ENCODE measurements around the gene HIGD2B. TPM values are rescaled to one million over a fixed set of nuclear protein-coding genes. Genes with fewer than 3 reads are reported as not detected.

Gene HIGD2B
- polyA plus RNA-seq (2013, experiment 1 of 2): not detected
- not detected for polyA plus RNA-seq (2013, experiment 2 of 2)

GRCh38 chr15:72685925-72686794 lies at the start of gene HIGD2B, which contains the start of gene BBS4:
Gene HIGD2B (minus strand): TSS chr15:72686182. CDS start chr15:72676374, 9,808 bp downstream.
Gene BBS4 (plus strand): TSS chr15:72686207. CDS start chr15:72686228, 21 bp downstream.
- Histone ChIP-seq H2AK5ac (ENCODE audit: low read length, severe bottlenecking) (no peak within 1 kb of the TSS), H3K79me1 (replicated peaks; ENCODE audit: low read length, poor library complexity, severe bottlenecking) (peaks cover 9% of the 10 kb centered on the region), H4K91ac (ENCODE audit: low read length) (peak within 1 kb of the TSS; percentile 61), H2BK12ac (ENCODE audit: low read length in 2 of 2) (no peak within 1 kb of the TSS), H2BK5ac (ENCODE audit: low read depth, low read length, poor library complexity, severe bottlenecking) (no peak within 1 kb of the TSS), H3K4me1 (ENCODE audit: control insufficient read depth, insufficient read depth, low read depth, low read length) (peaks cover 1% of the 10 kb centered on the region), H3K4ac (ENCODE audit: low read depth in 1 of 2, low read length in 2 of 2) (peak within 1 kb of the TSS; percentile 47 to 62), H2AFZ (ENCODE audit: low read depth, low read length) (peak within 1 kb of the TSS; percentile 90), H4K8ac (ENCODE audit: low read length) (peak within 1 kb of the TSS; percentile 97), H3K9ac (ENCODE audit: low read length) (peak within 1 kb of the TSS; percentile 96), H2BK15ac (ENCODE audit: low read depth, poor library complexity, severe bottlenecking) (peak within 1 kb of the TSS; percentile 94), H3K4me2 (ENCODE audit: low read length, poor library complexity, severe bottlenecking) (peak within 1 kb of the TSS; percentile 85), H3K27me3 (ENCODE audit: control insufficient read depth in 1 of 2, insufficient read depth in 1 of 2, low read length in 2 of 2) (peaks cover 0 to under 1% of the 10 kb centered on the region in 2 experiments), H3K27ac (ENCODE audit: low read length, poor library complexity, severe bottlenecking) (peak within 1 kb of the TSS; percentile 92), H2BK120ac (ENCODE audit: low read depth, low read length) (peak within 1 kb of the TSS; percentile 84), H3K9me3 (ENCODE audit: control insufficient read depth, low read length) (no peaks in the 10 kb centered on the region), H3K36me3 (ENCODE audit: control insufficient read depth in 1 of 2, insufficient read depth in 2 of 2, low read depth in 1 of 2, low read length in 2 of 2) (no peaks in the 10 kb centered on the region), H3K14ac (ENCODE audit: low read length in 2 of 2) (no peak within 1 kb of the TSS), H3K18ac (ENCODE audit: low read depth in 1 of 2, low read length in 2 of 2) (peak within 1 kb of the TSS; percentile 92 to 99), H3K23ac (ENCODE audit: low read length in 2 of 2) (no peak within 1 kb of the TSS), H3K4me3 (ENCODE audit: insufficient read depth in 1 of 2, low read depth in 1 of 2, low read length in 2 of 2) (peak within 1 kb of the TSS; percentile 62 to 94)
- peak; percentile 93 for DNase-seq
- under 1% methylated on average over 49 of the region's 49 CpGs for WGBS

DNA sequence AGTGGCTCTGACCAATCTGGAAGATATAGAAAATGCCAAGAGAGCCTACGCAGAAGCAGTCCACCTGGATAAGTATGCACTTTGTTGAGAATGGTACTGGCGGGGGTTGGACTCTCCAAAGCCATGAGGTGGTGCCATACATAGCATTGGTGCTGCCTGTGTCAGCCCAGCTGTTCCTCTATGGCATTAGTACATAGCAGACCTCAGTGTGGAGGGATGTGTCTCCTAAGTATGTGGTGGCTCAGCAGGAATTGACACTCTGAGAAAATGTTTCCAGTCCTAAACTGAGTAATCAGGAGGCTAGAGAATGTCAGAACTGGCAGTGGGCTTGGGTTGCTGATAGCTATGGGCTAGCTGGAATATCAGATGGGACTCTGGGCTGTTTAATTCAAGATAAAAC lies 49.1 kb upstream of the HIGD2B start:
- 95% methylated on average over 2 of the region's 2 CpGs for WGBS

DNA sequence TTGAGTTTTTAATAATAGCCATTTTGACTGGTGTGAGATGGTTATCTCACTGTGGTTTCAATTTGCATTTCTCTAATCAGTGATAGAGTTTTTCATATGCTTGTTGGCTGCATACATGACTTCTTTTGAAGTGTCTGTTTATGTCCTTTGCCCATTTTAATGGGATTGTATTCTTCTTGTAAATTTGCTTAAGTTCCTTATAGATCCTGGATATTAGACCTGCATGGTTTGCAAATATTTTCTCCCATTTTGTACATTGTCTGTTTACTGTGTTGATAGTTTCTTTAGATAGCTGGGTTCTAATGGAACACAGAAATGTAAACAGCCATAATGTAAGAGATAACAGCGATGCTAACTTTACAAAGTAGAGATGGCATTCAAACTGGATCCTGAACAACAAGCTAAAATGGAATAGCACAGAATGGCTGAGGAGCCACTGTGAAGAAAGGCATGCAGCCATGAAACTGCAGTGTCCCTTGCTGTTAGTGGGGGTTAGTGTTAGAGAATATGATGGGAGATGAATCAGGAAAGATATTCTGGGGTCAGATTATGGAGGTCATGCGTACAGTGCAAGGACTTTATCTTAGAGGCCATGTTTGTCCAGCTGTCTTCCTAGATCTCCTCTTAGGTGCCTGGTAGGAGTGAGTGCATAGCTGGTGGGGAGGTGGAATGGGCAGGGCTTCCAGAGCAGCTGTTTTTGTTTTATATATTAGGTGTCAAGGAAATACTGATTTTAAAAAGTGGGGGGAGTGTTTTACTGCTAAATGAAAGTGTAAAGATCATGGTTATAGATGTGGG lies 48.2 kb upstream of the HIGD2B start:
- H3K9me3 ChIP-seq (ENCODE audit: control insufficient read depth, low read length): no peaks in the 10 kb centered on the region
- no peak overlapping the region for H3K9ac ChIP-seq (ENCODE audit: low read length)
- no peaks in the 10 kb centered on the region for H3K4me1 ChIP-seq (ENCODE audit: control insufficient read depth, insufficient read depth, low read depth, low read length)
- 79% methylated on average over 2 of the region's 2 CpGs for WGBS
- H3K36me3 ChIP-seq (ENCODE audit: control insufficient read depth in 1 of 2, insufficient read depth in 2 of 2, low read depth in 1 of 2, low read length in 2 of 2): peaks cover 22 to 88% of the 10 kb centered on the region in 2 experiments
- no peak overlapping the region for H3K27ac ChIP-seq (ENCODE audit: low read length, poor library complexity, severe bottlenecking)
- H3K14ac ChIP-seq (ENCODE audit: low read length in 2 of 2): no peak overlapping the region
- no peak overlapping the region for H2BK12ac ChIP-seq (ENCODE audit: low read length in 2 of 2)
- H3K4me2 ChIP-seq (ENCODE audit: low read length, poor library complexity, severe bottlenecking): no peak overlapping the region
- no peak overlapping the region for H2AFZ ChIP-seq (ENCODE audit: low read depth, low read length)
- no peak overlapping the region for H3K4ac ChIP-seq (ENCODE audit: low read depth in 1 of 2, low read length in 2 of 2)
- no peak overlapping the region for H3K18ac ChIP-seq (ENCODE audit: low read depth in 1 of 2, low read length in 2 of 2)
- H4K91ac ChIP-seq (ENCODE audit: low read length): no peak overlapping the region
- H3K23ac ChIP-seq (ENCODE audit: low read length in 2 of 2): no peak overlapping the region
- peak; percentile 24 for DNase-seq
- no peak overlapping the region for H2AK5ac ChIP-seq (ENCODE audit: low read length, severe bottlenecking)
- no peaks in the 10 kb centered on the region for H3K27me3 ChIP-seq (ENCODE audit: control insufficient read depth in 1 of 2, insufficient read depth in 1 of 2, low read length in 2 of 2)
- H2BK120ac ChIP-seq (ENCODE audit: low read depth, low read length): no peak overlapping the region
- H3K79me1 ChIP-seq (replicated peaks; ENCODE audit: low read length, poor library complexity, severe bottlenecking): peaks cover 12% of the 10 kb centered on the region
- H4K8ac ChIP-seq (ENCODE audit: low read length): no peak overlapping the region
- H2BK5ac ChIP-seq (ENCODE audit: low read depth, low read length, poor library complexity, severe bottlenecking): no peak overlapping the region
- no peak overlapping the region for H2BK15ac ChIP-seq (ENCODE audit: low read depth, poor library complexity, severe bottlenecking)
- no peak overlapping the region for H3K4me3 ChIP-seq (ENCODE audit: insufficient read depth in 1 of 2, low read depth in 1 of 2, low read length in 2 of 2)

More for the DNA sequence above, 49.1 kb upstream of the HIGD2B start:
- H3K9ac ChIP-seq (ENCODE audit: low read length): no peak overlapping the region
- H3K4me3 ChIP-seq (ENCODE audit: insufficient read depth in 1 of 2, low read depth in 1 of 2, low read length in 2 of 2): no peak overlapping the region
- H3K36me3 ChIP-seq (ENCODE audit: control insufficient read depth in 1 of 2, insufficient read depth in 2 of 2, low read depth in 1 of 2, low read length in 2 of 2): peaks cover 23 to 95% of the 10 kb centered on the region in 2 experiments
- no peak overlapping the region for H3K23ac ChIP-seq (ENCODE audit: low read length in 2 of 2)
- no peak overlapping the region for H4K91ac ChIP-seq (ENCODE audit: low read length)
- no peak overlapping the region for H2AK5ac ChIP-seq (ENCODE audit: low read length, severe bottlenecking)
- H3K18ac ChIP-seq (ENCODE audit: low read depth in 1 of 2, low read length in 2 of 2): no peak overlapping the region
- no peak overlapping the region for H3K27ac ChIP-seq (ENCODE audit: low read length, poor library complexity, severe bottlenecking)
- no peaks in the 10 kb centered on the region for H3K4me1 ChIP-seq (ENCODE audit: control insufficient read depth, insufficient read depth, low read depth, low read length)
- no peak overlapping the region for H2BK15ac ChIP-seq (ENCODE audit: low read depth, poor library complexity, severe bottlenecking)
- H2BK120ac ChIP-seq (ENCODE audit: low read depth, low read length): no peak overlapping the region
- no peak overlapping the region for H3K4me2 ChIP-seq (ENCODE audit: low read length, poor library complexity, severe bottlenecking)
- H4K8ac ChIP-seq (ENCODE audit: low read length): no peak overlapping the region
- no peak overlapping the region for H2AFZ ChIP-seq (ENCODE audit: low read depth, low read length)
- no peaks in the 10 kb centered on the region for H3K27me3 ChIP-seq (ENCODE audit: control insufficient read depth in 1 of 2, insufficient read depth in 1 of 2, low read length in 2 of 2)
- DNase-seq: no peak
- H3K79me1 ChIP-seq (replicated peaks; ENCODE audit: low read length, poor library complexity, severe bottlenecking): peaks cover 12% of the 10 kb centered on the region
- H2BK12ac ChIP-seq (ENCODE audit: low read length in 2 of 2): no peak overlapping the region
- H3K9me3 ChIP-seq (ENCODE audit: control insufficient read depth, low read length): no peaks in the 10 kb centered on the region
- H2BK5ac ChIP-seq (ENCODE audit: low read depth, low read length, poor library complexity, severe bottlenecking): no peak overlapping the region
- no peak overlapping the region for H3K14ac ChIP-seq (ENCODE audit: low read length in 2 of 2)
- H3K4ac ChIP-seq (ENCODE audit: low read depth in 1 of 2, low read length in 2 of 2): no peak overlapping the region

DNA sequence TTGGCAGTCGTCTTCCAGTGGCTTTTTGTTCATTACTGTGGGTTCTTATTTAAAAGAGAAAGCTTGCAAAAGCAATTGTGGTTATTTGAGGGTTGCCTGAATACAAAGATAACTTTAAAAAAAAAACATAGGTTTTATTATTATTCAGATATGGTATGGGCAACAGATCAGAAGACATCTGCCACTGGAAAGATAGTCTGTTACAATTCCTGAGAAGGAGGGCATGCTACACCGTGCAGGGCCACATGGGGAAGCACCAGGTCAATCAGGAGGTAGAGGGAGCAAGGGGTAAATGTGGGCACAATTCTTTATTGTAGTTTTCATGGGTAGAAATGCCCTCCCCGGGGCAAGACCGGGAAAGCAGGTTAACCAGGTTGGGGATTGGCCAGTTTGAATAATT lies 46.5 kb upstream of the HIGD2B start:
- H2AFZ ChIP-seq (ENCODE audit: low read depth, low read length): no peak overlapping the region
- no peak overlapping the region for H2BK5ac ChIP-seq (ENCODE audit: low read depth, low read length, poor library complexity, severe bottlenecking)
- no peak overlapping the region for H3K14ac ChIP-seq (ENCODE audit: low read length in 2 of 2)
- H2BK15ac ChIP-seq (ENCODE audit: low read depth, poor library complexity, severe bottlenecking): no peak overlapping the region
- no peak for DNase-seq
- peaks cover 14% of the 10 kb centered on the region for H3K79me1 ChIP-seq (replicated peaks; ENCODE audit: low read length, poor library complexity, severe bottlenecking)
- H2AK5ac ChIP-seq (ENCODE audit: low read length, severe bottlenecking): no peak overlapping the region
- H3K4ac ChIP-seq (ENCODE audit: low read depth in 1 of 2, low read length in 2 of 2): no peak overlapping the region
- H3K4me2 ChIP-seq (ENCODE audit: low read length, poor library complexity, severe bottlenecking): no peak overlapping the region
- no peak overlapping the region for H2BK12ac ChIP-seq (ENCODE audit: low read length in 2 of 2)
- H3K18ac ChIP-seq (ENCODE audit: low read depth in 1 of 2, low read length in 2 of 2): no peak overlapping the region
- 94% methylated on average over 4 of the region's 4 CpGs for WGBS
- no peak overlapping the region for H3K23ac ChIP-seq (ENCODE audit: low read length in 2 of 2)
- no peaks in the 10 kb centered on the region for H3K4me1 ChIP-seq (ENCODE audit: control insufficient read depth, insufficient read depth, low read depth, low read length)
- H3K9me3 ChIP-seq (ENCODE audit: control insufficient read depth, low read length): no peaks in the 10 kb centered on the region
- H4K8ac ChIP-seq (ENCODE audit: low read length): no peak overlapping the region
- no peak overlapping the region for H4K91ac ChIP-seq (ENCODE audit: low read length)
- no peaks in the 10 kb centered on the region for H3K27me3 ChIP-seq (ENCODE audit: control insufficient read depth in 1 of 2, insufficient read depth in 1 of 2, low read length in 2 of 2)
- peaks cover 18 to 80% of the 10 kb centered on the region in 2 experiments for H3K36me3 ChIP-seq (ENCODE audit: control insufficient read depth in 1 of 2, insufficient read depth in 2 of 2, low read depth in 1 of 2, low read length in 2 of 2)
- no peak overlapping the region for H3K4me3 ChIP-seq (ENCODE audit: insufficient read depth in 1 of 2, low read depth in 1 of 2, low read length in 2 of 2)
- H3K27ac ChIP-seq (ENCODE audit: low read length, poor library complexity, severe bottlenecking): no peak overlapping the region
- H2BK120ac ChIP-seq (ENCODE audit: low read depth, low read length): no peak overlapping the region
- no peak overlapping the region for H3K9ac ChIP-seq (ENCODE audit: low read length)
